ENCODE results near the gene MACROD2.
"Not testable (repeated sequence)": the region's sequence is repeated elsewhere in the genome, so short reads cannot be mapped to it uniquely, and the experiment has no call there.

MACROD2 gene

GRCh38 chr20:13995086-13995665 is at the start of gene MACROD2:
Gene MACROD2, plus strand, starts transcription at chr20:13995516.
- peak; percentile 80 to 81 for DNase-seq

- no peak for DNase-seq
Observed at GRCh38 chr20:13947719-13948118, 47.6 kb upstream of the MACROD2 start.

- DNase-seq: no peak
Observed at GRCh38 chr20:13953227-13953626, 42.1 kb upstream of the MACROD2 start.

- DNase-seq: no peak
Observed at GRCh38 chr20:13960119-13960518, 35.2 kb upstream of the MACROD2 start.

- DNase-seq: no peak
Observed at GRCh38 chr20:13960525-13960924, 34.8 kb upstream of the MACROD2 start.

- DNase-seq: no peak
Observed at GRCh38 chr20:13984211-13984610, 11.1 kb upstream of the MACROD2 start.

- no peak for DNase-seq
Observed at GRCh38 chr20:13990465-13990864, 4.9 kb upstream of the MACROD2 start, which contains the start of gene SEL1L2. Gene SEL1L2, minus strand, starts transcription at chr20:13990614. Its CDS starts 80 bp downstream, at chr20:13990534.

- DNase-seq: no peak
Observed at GRCh38 chr20:13991311-13991710, 4.0 kb upstream of the MACROD2 start.

GRCh38 chr20:13991955-13992354 is 3.4 kb upstream of the MACROD2 start:
- not testable (repeated sequence) for DNase-seq

GRCh38 chr20:13995841-13996240 is 525 bp downstream of the MACROD2 start:
- no peak for DNase-seq

- DNase-seq: peak in 1 of 2 donors; percentile 3
Observed at GRCh38 chr20:13996265-13996664, 949 bp downstream of the MACROD2 start.

GRCh38 chr20:14000917-14001316 is 5.6 kb downstream of the MACROD2 start:
- DNase-seq: no peak

GRCh38 chr20:14005996-14006395 is 10.7 kb downstream of the MACROD2 start:
- no peak for DNase-seq

GRCh38 chr20:14009208-14009607 is 13.9 kb downstream of the MACROD2 start:
- no peak for DNase-seq

- DNase-seq: no peak
Observed at GRCh38 chr20:14012671-14013070, 17.4 kb downstream of the MACROD2 start.

- no peak for DNase-seq
Observed at GRCh38 chr20:14030991-14031390, 35.7 kb downstream of the MACROD2 start.

GRCh38 chr20:14033310-14033709 is 38.0 kb downstream of the MACROD2 start:
- DNase-seq: no peak

GRCh38 chr20:14036567-14036966 is 41.3 kb downstream of the MACROD2 start:
- DNase-seq: no peak

- DNase-seq: not testable (repeated sequence)
Observed at GRCh38 chr20:14044712-14045276, 49.5 kb downstream of the MACROD2 start.

- no peak for DNase-seq
Observed at GRCh38 chr20:14046534-14046933, 51.2 kb downstream of the MACROD2 start.

GRCh38 chr20:14049111-14049510 is 53.8 kb downstream of the MACROD2 start:
- no peak for DNase-seq

- no peak for DNase-seq
Observed at GRCh38 chr20:14051454-14051853, 56.1 kb downstream of the MACROD2 start.

GRCh38 chr20:14055127-14055742 is 59.9 kb downstream of the MACROD2 start:
- peak in 1 of 2 donors; percentile 42 for DNase-seq

GRCh38 chr20:14062171-14062570 is 66.9 kb downstream of the MACROD2 start:
- DNase-seq: no peak

Data from hippocampal formation (tissue), 2 donors.